SIG-M5 (cell line): ENCODE data around the gene UBL4B.
"Not testable (repeated sequence)": the region's sequence is repeated elsewhere in the genome, so short reads cannot be mapped to it uniquely, and the experiment has no call there.

Experiments used
- DNase-seq: peaks from one replicate; lab custom pipeline; 2025; lab: John Stamatoyannopoulos, UW

The UBL4B gene, protein sequence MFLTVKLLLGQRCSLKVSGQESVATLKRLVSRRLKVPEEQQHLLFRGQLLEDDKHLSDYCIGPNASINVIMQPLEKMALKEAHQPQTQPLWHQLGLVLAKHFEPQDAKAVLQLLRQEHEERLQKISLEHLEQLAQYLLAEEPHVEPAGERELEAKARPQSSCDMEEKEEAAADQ

DNA sequence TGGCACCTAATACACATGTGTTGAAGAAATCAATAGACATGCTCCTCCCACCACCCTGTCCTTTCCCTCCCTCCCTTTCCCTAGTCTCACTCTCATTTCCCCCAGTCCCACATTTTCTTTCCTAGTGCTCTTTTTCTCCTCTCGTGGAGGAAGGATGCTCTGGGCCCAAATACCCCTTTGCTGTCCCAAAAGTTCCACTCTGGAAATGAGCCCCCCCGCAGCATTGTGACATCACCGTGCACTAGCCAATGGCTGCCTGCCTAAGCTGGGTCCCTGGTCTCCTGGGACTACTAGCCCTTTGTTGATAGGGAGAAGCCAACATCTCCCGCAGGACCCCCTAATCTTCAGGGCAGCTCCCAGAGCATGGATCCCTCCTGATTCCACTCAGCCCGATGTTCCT is at the start of gene UBL4B:
Gene UBL4B (plus strand): TSS at position 301 of the 400 bp plus-strand sequence. CDS start 92 bp downstream, at position 393.
- DNase-seq: no peak

DNA sequence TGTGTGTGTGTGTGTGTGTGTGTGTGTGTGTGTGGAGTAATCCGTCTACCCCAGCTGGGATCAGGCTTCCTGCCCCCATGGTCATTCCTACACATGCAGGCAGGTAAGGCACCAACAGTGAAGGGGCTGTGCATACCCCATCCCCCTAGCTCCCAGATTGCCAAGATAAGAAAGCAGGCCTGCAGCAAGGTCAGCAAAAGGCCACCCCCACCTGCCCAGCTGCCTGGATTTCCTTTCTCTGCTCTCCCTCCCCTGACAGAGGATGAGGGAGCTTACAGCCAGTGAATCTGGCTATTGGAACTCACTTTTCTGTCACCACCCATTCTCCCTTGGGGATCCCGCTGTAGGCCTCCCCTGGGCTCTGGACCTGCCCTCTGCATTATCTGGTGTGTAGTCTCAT is 49.6 kb upstream of the UBL4B start:
- no peak for DNase-seq

DNA sequence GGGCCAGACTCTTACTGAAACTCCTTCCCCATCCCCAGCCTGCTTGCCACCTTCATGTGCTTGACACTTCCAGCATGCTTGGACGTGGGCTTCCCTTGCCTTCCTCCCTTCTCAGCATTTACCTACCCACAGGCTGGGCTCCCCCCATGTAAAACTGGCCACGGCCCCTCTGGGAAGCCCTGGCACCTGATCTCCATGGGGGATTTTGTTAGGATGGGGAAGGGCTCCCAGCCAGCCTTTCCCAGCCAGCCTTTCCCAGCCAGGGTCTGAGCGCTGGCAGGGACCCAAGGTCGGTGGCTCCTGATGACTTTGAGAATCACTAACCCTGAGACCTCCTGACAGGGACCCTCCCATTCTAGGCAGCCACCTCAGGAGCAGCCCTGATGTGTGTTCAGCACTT is 48.5 kb upstream of the UBL4B start:
- no peak for DNase-seq

DNA sequence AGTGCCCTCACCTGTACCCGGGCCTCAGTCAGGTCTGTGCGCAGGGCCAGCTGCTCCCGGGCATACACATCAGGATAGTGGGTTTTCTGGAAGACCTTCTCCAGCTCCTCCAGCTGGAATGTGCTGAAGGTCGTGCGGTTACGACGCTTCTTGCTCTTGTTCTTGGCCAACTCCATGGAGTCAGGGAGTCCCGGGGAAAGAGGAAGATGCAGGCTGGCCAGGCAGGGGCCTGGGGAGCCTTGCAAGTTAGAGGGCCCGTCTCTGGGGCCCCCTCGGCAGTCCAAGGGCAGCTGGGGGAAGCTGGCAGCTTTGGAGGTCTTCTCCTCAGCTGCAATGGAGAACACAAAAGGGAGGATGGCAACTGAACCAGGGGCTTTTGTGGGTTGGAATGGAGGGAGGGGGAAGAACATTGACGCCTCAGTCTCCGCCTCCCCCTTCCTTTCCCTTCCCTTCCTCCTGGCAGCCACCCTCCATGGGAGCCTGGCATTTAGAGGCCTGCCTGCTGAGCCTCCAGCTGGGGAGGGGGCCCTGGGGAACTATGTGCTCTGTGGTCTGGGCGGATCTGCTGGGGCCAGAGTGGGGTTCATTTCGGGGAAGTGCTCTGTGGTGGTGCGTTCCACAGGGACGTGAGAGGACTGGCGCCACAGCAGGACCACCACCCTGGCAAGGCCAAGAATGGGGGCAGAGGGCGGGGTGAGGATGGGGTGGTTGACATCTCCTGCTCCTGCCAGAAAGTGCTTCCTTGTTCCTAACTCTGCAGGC is 47.5 kb upstream of the UBL4B start:
- no peak for DNase-seq

DNA sequence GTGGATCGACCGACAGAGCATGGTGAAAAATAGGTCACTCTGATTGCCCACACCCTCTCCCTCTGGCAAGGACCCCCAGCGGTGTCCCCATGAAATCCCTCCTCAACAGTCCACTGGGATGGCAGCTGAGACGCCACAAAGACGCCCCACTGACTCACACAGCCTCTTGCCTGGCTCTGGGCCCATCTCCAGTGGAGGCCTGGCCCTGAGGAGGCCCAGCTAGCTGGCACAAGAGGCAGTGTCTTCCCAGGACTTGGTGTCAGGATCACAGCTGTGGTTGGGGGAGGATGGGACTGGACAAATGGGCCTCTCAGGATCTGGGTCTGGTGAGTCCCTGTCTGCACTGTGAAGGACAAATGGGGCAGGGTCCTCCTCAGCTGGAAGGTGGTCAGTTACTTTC is 46.4 kb upstream of the UBL4B start:
- DNase-seq: no peak

DNA sequence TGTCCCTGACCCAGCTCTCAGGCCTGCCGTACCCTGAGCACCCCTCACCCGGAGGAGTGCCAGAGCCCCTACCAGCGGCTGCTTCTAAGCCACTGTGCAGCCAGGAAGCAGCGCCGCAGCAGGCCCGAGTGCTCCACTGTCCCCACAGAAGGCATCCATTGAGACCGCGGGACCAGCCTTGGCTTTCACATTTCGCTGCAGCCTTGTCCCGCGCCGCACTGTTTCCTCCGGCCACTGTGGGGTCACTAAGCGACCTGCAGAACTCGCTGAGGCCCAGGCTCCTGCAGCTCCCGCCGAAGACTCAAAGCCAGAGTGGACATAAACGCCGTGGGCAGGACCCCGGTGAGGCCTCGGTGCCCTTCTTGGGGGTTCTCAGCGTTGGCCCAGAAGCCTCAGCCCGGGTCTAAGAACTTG is 44.8 kb upstream of the UBL4B start:
- DNase-seq: no peak

DNA sequence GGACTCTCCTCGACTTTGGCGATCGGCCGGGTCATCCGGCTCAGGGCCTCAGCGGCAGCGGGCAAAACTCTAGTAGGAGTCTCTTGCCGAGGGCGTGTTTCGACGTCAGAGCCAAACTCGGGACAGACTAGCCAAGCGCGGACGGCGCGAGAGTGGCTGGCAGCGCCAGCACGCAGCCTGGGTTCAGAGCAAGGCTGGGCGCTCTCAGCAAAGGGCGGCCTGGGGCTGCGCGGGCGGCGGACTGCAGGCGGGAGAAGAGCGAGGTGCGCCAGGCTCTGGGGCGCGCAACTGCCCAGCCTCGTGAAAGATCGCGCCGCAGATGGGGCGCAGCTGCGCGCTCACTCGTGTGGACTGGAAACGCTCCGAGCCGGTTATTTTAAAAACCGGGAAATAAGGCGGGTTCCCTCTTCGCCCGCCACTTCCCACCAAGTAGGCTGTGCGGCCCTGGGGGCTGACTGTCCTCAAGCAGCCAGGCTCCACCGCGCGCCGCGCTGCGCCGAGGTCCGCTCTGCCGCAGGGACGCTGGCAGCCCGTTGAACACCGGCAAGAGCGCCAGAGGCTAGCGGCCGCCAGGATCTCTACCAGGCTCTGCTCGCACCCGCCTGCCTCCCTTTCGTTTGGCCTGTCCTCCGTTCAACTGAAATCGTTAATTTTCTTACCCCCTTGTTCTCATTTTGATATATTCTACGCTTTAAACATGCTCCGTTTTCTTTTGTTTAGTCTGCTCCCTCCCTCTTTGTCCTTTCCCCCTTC is 44.2 kb upstream of the UBL4B start:
- no peak for DNase-seq

DNA sequence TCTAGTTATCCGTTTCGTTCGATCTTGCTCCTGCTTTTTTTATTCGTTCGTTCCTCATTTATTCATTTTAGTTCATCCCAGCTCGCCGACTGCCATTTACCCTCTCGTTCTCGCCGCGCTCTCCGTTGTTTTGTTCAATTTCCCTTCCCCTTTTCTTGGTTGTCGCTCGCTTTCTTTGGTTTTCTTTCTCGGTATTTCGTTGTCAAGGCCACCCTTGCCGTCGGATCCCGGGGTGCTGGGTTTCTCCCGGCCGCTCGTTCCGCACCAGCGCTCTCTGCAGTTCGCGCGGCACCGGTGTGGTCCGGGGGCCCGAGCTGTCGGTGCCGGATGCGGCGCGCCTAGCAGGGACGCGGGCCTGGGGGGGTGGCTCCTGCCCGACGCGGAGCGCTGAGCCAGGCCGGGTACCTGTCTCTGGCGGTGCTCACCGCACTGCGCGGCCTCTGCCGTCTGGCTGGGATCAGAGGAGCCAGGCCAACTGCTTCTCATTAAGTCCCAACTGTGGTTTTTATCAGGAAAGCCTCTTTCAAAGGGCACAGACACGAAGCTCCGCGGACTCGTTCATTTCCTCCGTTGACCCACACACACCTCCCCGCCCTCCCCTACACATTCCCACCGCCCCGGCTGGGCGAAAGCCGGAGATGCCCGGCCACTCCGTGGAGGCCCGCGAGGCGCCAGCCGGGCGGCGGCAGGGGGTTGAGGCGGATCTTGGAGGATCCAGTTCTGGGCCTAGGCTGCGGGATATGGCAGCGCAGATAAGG is 43.4 kb upstream of the UBL4B start:
- no peak for DNase-seq

DNA sequence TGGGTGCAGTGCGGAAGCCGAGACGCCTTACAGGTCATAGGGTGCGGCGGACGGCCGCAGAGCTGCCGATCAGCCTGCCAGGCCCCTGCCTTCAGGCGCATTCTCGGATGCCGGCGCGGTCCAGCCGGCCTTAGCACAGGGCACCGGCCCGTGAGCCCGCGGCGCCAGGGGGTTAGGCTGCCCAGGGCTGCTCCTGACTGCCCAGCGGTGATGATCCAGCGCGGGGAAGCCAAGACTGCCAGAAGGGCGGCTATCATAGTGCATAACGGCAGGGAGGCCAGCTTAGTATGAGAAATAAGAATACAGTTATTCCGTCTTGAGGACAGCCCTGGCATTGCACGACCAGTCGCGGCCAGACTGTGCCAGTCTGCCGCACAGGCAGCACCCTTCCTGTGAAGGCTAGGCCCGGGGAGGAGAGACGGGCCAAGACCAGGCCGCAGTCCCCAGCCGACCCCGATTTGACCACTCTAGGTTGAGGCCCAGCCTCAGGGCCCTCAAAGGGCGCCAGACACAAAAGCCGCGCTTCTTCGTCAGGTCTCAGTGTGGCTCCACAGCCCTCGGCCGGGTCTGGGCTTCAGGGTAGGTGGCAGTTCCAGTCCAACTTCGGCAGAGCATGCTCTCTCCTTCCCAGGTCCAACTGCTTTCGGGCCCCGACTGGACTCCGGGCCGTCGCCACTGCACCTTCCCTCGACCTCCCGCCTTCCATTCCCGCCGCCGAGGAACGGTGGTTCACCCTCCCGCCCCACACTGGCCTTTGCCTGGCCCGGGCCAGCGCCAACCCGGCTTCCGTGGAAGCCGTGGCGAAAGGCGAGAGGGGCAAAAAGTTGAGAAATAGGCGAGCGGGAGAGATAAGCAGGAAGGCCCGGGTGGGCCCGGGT is 42.6 kb upstream of the UBL4B start:
- no peak for DNase-seq

DNA sequence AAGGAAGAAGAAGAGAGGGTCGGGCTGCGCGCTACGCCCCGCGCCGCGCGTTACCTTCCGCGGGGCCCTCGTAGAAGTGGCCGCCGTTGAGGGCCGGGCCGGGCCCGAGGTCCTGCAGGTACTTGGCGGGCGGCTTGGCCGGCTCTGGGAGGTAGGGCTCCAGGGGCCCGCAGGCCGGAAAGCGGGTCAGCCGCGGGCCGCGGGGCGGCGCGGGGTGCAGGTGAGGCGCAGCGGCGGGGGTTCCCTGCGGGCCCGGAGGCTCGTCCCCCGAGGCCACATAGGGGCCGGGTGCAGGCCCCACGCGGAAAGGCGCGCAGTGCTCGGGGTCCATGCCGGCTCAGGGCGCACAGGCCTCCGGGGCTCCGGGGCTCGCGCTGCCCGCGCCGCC is 42.0 kb upstream of the UBL4B start:
- no peak for DNase-seq

DNA sequence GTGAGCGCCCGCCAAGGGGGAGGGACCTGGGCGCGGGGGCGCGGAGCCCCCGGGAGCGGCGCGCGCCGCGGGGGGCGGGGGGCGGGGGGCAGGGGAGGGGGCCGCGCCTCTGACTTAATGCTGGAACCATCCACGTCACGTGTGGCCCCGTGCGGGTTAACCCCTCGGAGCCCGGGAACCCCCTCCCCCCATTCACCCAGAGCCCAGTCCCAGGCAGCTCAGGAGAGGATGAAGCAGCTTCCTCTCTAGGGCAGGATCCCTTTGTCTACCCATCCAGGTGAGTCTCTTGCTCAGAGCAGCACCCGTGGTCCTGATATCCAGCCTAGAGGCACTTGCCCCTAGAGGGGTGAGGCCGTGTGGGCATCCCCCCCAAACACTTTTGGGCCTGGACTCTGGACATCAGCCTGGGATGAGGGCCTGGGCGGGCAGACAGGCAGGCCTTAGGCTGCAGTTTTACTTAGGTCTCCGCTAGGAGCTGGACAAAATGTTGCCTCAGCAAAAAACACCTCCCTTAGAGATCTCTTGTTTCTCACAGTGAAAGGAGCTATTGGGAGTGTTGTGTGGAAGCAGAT is 41.5 kb upstream of the UBL4B start, which contains the start of gene ALX3:
Gene ALX3 (minus strand): TSS at position 2 of the 572 bp plus-strand sequence. CDS start 60 bp downstream, outside the sequence.
- no peak for DNase-seq

DNA sequence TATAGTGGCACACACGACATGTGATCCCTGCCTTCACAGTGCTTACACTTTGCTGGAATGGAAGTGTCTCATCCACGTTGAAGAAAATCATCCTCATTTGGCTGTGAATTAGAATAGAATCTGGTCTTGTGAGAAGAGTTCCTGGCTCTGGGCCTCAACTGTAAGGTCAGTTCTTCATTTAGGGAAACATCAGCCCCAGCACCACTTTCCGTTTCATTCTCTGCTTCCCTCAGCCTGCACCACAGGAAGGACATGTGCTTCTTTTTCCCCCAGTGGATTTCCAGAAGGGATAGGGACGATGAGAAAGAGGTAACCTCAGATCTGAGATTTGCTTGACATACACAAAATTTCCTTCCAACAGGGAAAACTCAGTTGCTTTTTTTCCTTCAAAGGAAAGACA is 38.1 kb upstream of the UBL4B start:
- no peak for DNase-seq

DNA sequence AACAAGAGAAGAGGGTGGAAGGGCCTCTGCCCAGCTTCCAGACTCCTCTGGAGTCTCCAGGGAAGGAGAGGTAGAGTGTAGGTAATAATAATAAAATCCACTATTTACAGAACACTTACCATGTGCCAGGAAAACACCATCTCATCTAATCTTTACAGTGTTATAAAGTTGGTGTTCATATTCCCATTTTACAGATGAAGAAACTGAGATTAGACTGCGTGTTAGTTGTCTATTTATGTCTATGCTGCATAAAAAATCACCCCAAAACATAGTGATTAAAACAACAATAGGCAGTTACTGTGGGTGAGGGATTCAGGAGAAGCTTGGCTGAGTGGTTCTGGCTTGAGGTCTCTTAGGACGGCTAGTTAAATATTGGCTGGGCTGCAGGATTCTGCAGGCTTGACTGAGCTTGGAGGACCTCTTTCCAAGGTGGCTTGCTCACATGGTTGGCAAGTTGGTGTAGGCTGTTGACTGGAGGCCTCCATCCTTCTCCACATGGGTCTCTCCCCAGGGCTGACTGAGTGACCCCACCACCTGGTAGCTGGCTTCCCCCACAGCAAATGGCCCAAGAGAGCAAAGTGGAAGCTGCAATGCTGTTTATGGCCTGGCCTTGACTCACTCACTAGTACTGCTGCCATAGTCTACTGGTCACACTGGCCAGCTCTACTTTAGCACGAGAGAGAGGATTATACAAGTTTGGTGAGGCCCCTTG is 35.3 kb upstream of the UBL4B start:
- no peak for DNase-seq

DNA sequence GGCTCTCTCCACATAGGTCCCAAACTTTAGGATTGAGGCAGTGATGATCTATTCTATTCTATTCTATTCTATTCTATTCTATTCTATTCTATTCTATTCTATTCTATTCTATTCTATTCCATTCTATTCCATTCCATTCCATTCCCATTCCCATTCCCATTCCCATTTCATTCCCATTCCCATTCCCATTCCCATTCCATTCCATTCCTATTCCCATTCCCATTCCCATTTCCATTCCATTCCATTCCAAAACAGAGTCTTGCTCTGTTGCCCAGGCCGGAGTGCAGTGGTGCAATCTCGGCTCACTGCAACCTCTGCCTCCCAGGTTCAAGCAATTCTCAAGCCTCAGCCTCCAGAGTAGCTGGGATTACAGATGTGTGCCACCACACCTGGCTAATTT is 32.2 kb upstream of the UBL4B start:
- not testable (repeated sequence) for DNase-seq

DNA sequence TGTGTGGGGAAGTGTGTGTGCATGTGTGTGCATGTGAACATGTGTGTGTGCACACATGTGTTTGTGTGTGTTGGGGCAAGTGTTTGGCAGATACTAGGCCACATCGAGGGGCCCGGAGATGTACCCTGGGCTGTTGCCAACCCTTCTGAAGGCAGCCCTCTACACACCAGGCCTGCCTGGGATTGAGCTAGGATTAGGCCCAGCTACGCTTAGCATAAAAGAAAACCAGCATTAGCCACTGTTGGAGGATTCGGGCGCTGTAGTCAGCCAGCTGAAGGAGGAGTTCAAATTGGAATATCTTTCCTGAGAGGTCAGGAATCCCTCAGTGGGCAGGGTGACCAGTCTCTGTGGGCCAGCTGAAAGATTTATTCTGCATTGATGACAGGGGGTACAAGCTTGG is 31.2 kb upstream of the UBL4B start:
- DNase-seq: no peak

DNA sequence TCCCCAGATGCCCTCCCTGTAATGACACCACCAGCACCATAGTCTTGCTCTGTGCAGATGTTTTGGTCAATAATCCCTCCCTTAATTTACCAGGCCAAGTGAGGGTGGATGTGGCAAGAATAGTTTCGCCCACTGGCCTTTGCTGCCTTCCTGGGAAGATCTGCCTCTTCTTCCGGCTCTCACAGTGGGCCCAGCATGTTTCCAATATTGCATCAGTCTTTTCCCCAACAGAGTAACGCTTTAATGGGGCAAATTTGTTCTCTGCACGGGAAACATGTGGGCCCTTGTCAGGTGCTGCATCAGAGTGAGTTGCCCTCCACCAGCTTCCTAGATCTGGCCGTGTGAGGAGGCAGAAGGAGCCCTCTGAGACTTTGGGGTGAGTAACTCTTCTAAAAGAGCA is 29.8 kb upstream of the UBL4B start:
- DNase-seq: no peak

DNA sequence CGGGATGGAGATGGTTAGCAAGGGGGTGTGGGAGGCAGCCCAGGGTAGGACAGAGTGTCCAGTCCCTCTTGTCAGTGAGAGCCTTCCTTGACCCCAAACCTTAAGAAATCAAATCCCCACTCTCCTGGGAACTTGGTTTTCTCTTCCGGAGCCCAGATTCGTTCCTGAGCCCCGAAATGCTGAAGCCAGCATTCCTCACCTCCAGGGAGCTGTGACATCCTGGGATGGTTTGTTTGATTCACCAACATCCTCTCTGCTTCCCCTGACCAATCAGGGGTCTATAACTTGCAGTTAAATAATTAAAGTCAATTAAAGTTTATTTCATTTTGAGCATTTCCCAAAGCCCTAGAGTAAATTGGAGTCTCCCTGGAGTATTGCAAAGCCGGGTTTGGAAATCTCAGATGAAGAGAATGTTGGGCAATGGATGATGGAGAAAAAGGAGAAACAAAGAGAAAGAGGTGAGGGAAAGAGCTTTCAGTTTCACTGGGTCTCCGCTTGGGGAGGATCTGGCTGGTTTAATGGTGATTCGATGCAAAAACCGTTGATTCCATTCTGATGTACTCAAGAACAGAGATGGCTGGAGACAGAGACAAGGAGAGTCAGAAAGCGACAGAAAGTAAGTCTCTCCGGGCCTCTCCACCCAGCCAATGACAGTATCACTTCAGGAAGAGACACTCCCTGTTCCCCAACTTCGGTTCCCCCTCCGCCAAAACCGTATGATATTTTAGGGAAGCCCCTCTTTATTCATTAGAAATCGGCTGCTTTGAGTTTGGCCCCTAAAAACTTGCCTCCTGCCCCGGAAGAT is 29.0 kb upstream of the UBL4B start:
- no peak for DNase-seq

DNA sequence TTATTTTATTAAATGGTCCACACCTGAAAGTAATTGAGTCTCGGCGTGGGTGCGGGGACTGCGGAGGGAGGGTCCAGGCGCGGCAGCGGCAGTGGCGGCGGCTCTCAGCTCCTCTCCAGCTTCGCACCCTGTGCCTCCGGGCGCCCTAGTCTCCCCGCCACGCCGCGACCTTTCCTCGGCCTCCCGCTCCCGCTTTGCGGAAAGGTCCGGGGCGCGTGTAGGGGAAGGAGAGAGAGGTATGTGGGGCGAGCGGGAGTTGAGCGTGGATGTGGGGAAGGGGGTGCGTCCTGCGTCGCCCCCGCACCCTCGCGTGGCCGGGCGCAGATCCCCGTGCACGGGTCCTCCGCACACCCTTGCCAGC is 28.4 kb upstream of the UBL4B start:
- DNase-seq: no peak

DNA sequence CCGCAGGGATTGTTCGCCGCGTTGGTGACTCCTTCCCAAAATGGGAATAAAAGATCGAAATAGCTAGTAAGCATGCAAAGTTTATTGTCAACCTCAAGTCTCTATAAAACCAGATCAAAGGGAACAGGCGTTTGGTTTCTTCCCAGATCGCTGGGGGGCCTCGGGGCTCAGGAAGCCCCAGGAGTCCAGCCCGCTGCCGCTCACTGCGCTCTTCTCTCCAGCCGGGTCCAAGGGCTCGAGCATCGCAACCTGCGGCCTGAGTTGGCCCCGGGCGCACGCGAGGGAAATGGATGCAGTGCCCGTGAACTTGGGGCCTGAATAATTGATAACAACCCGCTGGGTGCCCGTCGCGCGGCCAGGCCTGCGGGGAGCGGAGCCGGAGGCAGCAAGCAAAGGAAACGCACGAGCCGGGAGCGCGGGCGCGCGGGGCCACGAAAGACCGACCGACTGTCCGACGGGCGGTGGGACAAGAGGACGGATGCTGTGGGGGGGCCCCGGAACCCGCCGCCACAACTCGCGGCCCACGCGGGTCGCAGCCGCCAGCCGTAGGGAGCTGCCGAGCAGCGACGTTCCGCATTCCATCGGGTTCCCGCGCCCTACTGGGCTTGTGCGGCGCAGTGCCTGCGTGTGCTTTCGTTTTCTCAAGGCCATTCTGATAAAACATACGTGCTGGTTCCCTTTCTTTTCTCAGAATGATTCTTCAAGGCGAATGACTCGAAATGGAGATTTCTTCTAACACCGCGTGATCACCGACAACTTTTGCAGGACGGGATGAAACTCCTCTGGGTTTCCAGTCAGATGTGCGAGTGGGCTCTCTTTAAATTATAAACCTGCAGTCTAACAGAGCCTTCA is 27.8 kb upstream of the UBL4B start:
- no peak for DNase-seq
